Epidermal melanocyte (primary cell): ENCODE measurements around the gene SMG9.
"Not testable (repeated sequence)": the region's sequence is repeated elsewhere in the genome, so short reads cannot be mapped to it uniquely, and the experiment has no call there.

Experiments
- DNase-seq: peaks from one replicate; pipeline ENCODE4 v3.0.0; 2011; ENCODE audit warnings: low spot score; ENCODE audit not compliant: insufficient read length

SMG9 gene

DNA sequence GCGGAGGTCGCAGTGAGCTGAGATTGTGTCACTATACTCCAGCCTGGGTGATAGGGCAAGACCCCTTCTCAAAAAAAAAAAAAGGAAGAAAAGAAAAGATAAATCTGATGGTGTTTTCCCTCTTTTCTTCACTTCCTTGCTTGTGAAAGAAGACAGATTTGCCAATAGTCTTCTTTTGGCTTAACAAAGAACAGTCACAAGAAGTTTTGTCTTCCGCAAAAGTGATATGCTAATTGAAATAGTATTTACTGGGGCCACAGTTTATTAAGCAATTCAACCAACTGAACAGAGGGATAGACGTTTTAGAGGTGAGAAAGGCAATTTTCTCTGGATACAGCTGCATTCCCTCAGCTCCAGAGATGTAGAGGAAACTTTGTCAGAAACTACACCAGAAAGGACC, 61.9 kb downstream of the SMG9 start:
- DNase-seq, result no peak

DNA sequence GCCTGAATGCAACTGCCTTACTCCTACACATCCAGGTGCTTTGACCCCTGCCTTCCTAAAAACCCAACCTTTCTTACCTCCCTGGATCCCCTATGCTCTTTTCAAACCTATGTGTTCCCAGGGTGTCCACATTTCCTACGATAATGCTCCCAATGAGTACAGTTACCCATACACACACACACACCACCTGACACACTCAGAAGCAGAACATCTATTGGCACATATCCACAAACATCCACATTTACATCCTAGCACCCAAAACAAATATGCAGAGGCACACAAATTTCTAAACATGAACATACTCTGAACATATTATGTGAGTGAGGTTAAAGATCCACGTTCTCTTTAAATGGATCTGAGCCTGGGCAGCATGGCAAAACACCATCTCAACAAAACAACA, 62.4 kb downstream of the SMG9 start:
- no peak for DNase-seq

DNA sequence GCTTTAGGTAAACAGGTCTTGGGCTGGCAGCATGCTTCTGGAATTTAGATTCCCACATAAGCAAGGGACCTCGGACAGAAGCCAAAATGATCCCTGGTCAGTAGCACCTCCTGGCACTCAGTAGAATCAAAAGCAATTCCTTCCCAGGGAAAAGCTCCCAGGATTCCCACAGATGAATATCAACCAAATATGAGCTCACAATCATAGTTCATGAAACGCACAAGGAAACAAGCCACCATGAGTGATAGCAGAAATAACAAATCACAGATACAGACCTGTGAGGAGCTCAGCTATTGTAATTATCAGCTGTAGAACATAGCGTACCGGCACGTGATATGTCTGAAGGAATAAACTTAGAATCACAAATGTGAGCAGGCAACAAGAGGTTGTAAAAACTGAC, 63.0 kb downstream of the SMG9 start:
- DNase-seq, result no peak

DNA sequence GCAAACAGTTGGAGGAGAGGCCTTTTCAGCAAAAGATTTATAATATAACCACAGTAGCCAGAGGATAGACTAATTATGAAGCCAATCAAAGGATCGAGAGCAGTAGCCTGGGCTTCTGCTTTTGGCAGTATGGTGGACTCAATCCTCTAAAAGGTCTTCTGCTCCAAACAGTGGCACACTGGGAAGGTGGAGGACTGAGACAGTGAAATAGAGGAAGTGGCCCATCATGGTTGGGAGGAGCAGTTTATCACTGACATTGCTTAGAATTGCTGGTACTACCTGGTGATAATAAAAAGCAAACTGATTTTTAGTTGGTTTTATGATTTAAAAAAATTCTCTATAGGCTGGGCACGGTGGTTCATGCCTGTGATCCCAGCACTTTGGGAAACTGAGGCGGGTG, 63.9 kb downstream of the SMG9 start:
- no peak for DNase-seq

DNA sequence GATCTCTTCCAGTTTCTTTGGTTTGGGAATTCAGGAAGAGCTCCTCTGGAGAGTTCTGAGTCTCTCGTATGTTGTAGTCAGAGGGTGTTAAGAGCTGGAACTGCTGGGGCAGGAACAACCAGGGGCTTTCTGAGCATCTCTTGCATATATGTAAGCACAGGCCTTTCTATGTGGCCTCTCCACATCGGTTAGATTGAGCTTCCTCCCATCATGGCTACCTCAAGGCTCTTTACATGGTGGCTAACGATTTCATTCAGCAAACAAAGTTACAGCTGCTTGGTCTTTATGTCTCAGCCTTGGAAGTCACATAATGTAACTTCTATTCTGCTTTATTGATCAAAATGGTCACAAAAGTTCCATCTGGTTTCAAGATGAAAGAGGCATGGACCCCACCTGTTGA, 64.3 kb downstream of the SMG9 start:
- no peak for DNase-seq

DNA sequence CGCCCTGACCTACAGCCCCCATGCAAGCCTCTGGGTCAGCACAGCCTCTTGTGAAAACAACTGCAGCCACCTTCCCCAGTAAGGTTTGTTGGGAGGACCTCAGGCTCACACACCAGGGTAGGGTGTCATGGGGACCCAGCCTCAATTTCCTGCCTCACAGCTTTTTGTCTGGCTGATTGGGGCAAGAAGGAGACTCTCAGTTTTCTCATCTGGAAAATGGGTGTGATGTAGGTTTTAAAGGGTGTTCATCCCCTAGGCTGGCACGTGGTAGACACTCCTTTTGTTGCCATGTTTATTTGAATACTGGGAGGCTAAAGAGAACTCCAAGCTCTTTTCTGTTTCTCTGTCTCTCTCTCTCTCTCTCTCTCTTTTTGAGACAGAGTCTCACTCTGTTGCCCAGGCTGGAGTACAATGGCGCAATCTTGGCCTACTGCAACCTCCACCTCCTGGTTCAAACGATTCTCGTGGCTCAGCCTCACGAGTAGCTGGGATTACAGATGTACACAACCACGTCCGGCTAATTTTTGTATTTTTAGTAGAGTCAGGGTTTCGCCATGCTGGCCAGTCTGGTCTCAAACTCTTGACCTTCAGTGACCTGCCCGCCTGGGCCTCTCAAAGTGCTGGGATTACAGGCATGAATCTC, 66.6 kb downstream of the SMG9 start:
- no peak for DNase-seq

DNA sequence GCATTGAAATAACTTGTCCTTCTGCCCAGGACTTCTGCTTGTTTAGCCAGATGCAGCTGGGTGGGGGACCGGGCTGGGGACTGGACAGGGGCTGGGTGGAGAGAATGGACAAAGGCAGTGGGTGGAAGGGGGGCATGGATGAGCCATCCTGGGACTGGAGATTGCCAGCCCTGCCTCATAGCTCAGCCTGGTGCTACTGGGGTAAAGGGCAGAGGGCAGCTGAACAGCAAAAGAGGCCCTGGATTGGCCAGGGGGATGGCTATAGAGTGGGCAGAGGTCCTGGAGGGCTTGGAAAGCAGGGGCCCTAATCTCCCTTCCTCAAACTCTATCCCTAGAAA, 67.1 kb downstream of the SMG9 start:
- no peak for DNase-seq

DNA sequence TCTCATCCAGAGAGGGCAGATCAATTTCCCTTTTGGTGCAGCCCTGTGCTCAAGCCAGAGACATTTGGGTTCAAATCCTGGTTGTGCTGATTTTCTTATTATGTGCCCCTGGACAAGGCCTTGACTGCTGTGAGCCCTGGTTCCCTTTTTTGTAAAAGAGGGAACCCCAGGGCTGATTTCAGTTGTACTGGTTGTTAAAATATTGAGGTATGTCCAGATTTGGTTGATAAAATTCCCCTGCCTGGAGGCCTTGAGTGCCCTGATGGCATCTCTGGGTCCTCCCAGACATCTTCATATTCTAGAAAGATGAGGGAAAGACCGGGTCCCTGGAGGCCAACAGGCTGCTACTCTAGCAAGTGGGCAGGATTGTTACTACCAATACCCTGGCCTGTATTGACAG, 70.4 kb downstream of the SMG9 start:
- no peak for DNase-seq

DNA sequence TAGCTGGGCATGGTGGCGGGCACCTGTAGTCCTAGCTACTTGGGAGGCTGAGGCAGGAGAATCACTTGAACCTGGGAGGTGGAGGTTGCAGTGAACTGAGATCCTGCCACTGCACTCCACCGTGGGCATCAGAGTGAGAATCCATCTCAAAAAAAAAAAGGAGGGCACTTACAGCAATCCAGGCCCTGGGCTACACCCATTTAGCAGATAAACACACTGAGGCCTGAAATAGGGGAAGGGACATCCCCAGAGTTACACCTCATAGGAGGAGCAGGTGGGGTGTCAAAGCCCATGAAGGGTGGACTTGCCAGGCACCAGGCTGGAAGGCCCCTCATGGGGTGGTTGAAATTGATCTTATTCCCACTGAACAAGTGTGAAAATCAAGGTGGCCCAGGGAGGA, 70.9 kb downstream of the SMG9 start:
- no peak for DNase-seq

DNA sequence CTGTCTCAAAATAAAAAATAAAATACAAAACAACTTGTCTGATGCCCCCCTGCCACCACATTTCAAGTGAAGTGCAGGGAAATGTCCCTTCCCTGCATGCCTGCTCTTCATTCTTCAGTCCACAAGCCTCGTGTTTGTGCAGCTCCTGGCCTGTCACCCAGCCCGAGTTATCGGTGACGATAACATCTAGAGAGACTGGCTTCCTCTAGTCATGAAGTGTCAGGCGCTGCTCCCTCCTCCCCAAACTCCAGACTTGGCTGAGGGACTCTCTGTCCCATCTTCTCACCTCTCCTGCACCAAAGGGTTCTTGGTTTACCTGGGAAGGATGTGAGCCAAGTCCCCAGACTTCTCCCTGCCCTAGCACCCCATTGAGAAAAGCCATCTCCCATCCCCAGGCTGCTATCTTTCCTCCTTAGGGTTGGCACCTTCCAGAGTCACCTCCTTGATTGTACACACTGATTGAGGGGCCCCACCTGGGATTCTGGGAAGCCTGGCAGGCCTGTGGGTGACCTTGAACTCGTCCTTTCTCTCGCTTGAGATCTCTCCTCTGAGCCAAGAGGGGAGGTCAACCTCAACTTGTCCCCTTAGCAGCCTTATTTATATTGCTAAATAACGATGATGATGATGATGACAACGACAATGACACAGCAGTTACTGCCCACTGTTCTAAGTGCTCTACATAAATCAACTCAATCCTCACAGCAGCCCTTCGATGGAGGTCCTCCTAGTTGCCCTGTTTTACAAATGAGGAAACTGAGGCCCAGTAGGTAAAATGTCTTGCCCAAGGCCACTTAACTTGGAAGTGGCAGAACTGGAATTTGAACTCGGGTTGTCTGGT, 71.7 kb downstream of the SMG9 start:
- DNase-seq, result no peak

DNA sequence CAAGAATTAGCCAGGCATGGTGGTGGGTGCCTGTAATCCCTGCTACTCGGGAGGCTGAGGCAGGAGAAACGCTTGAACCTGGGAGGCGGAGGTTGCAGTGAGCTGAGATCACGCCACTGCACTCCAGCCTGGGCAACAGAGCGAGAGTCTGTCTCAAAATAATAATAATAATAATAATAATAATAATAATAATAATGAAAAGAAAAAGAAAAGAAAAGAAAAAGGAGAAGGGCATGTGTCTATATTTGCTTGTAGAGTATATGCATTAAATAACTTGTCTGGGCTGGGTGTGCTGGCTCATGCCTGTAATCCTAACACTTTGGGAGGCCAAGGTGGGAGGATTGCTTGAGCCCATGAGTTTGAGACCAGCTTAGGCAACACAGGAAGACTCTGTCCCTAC, 72.5 kb downstream of the SMG9 start:
- not testable (repeated sequence) for DNase-seq

DNA sequence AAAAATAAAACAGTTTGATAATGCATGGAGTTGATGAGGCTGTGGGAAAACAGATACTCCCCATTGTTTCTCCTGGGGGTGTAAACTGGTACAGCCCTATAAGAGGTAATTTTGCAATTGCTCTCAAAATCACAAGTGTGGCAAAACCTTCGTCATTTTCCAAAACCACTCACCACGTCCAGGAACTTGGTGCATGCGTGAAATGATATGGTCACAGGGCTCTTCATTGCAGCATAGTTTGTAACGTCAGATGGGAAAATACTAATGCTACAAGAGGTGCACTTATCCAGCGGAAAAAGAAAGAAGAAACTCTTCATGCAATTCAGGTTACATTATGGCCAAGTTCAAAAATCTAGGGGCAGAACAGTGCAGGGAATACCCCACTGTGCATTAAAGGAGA, 72.9 kb downstream of the SMG9 start:
- DNase-seq, result no peak

DNA sequence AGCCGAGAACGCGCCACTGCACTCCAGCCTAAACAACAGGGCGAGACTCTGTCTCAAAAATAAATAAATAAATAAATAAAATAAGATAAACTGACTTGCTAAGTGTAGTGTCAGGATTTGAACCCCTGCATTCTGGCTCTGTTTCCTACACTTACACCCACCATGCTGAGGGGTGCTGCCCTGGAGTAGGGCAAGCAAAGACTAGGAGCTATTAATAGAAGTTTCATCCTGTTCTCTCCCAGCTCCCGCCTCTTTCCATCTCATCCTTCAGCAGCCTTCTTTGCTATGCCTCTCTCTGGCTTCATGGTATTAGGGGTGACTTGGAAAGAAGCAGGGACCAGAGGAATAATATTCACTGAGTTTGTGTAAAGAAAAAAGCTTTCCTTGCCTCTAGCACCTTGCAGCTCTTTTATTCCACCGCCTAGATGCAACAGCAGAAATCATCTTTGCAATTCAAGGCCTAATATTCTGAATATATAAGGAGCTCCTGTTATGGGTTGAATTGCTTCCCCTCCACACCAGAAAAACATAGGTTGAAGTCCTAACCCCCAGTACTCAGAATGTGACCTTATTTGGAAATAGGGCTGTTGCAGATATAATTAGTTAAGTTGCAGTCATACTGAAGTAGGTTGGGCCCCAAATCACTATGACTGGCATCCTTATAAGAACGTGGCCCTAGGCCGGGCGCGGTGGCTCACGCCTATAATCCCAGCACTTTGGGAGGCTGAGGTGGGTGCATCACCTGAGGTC, 76.1 kb downstream of the SMG9 start:
- DNase-seq, result no peak
